Measurements from ENCODE around the gene RFPL1. TPM values are rescaled to one million over a fixed set of nuclear protein-coding genes. Genes with fewer than 3 reads are reported as not detected.
"Not testable (repeated sequence)": the region's sequence is repeated elsewhere in the genome, so short reads cannot be mapped to it uniquely, and the experiment has no call there.

Gene RFPL1
- total and polyA plus RNA-seq, 8 donors = not detected

GRCh38 chr22:29485448-29485847 lies 47.1 kb downstream of the RFPL1 start:
- no peak overlapping the region for H3K27ac ChIP-seq
- H3K27me3 ChIP-seq = peaks cover 10 to 30% (median 23%) of the 10 kb centered on the region in 3 donors
- no peaks in the 10 kb centered on the region for H3K36me3 ChIP-seq
- DNase-seq = no peak
- intact Hi-C loops (cut with DNase I; ENCODE audit: low total_unique reads) = no loop called here
- no peak for TF ChIP-seq EP300 (IDR thresholded peaks at IDR 0.05)
- TF ChIP-seq POLR2AphosphoS5 (IDR thresholded peaks at IDR 0.05) = no peak
- no peak for TF ChIP-seq POLR2A (IDR thresholded peaks at IDR 0.05)
- no peak for TF ChIP-seq CTCF (IDR thresholded peaks at IDR 0.05)
- 84 to 97% (median 92%) methylated on average over 4 to 8 of the region's 8 CpGs for WGBS, 5 donors
- H3K9me3 ChIP-seq = no peaks in the 10 kb centered on the region
- no peak overlapping the region for H3K4me3 ChIP-seq
- peaks cover 6 to 14% (median 10%) of the 10 kb centered on the region in 4 donors for H3K4me1 ChIP-seq

GRCh38 chr22:29487426-29487986 lies 49.1 kb downstream of the RFPL1 start:
- no peak for TF ChIP-seq POLR2A (IDR thresholded peaks at IDR 0.05)
- no peak for TF ChIP-seq EP300 (IDR thresholded peaks at IDR 0.05)
- TF ChIP-seq POLR2AphosphoS5 (IDR thresholded peaks at IDR 0.05) = no peak
- TF ChIP-seq CTCF (IDR thresholded peaks at IDR 0.05) = no peak
- no peaks in the 10 kb centered on the region for H3K4me1 ChIP-seq
- H3K27me3 ChIP-seq = peaks cover 3 to 9% (median 3%) of the 10 kb centered on the region in 3 donors
- DNase-seq = no peak
- no peak overlapping the region for H3K4me3 ChIP-seq
- intact Hi-C loops (cut with DNase I; ENCODE audit: low total_unique reads) = no loop called here
- no peak overlapping the region for H3K27ac ChIP-seq
- H3K36me3 ChIP-seq = no peaks in the 10 kb centered on the region
- WGBS, 5 donors = 83 to 90% (median 85%) methylated on average over 4 to 6 of the region's 6 CpGs
- no peaks in the 10 kb centered on the region for H3K9me3 ChIP-seq

GRCh38 chr22:29489127-29489780 lies 50.9 kb downstream of the RFPL1 start:
- not testable (repeated sequence) for H3K27me3 ChIP-seq, H3K4me1 ChIP-seq
- 68 to 91% (median 87%) methylated on average over 8 of the region's 8 CpGs for WGBS, 5 donors

GRCh38 chr22:29491012-29491411 lies 52.6 kb downstream of the RFPL1 start:
- intact Hi-C loops (cut with DNase I; ENCODE audit: low total_unique reads) = no loop called here
- H3K4me1 ChIP-seq = no peaks in the 10 kb centered on the region
- 77 to 96% (median 90%) methylated on average over 5 to 6 of the region's 6 CpGs for WGBS, 5 donors
- H3K27ac ChIP-seq = no peak overlapping the region
- no peaks in the 10 kb centered on the region for H3K36me3 ChIP-seq
- DNase-seq = no peak
- peaks cover 0 to 5% (median 2%) of the 10 kb centered on the region in 4 donors for H3K9me3 ChIP-seq
- H3K27me3 ChIP-seq = no peaks in the 10 kb centered on the region
- H3K4me3 ChIP-seq = no peak overlapping the region
- TF ChIP-seq POLR2AphosphoS5 (IDR thresholded peaks at IDR 0.05) = no peak

More at GRCh38 chr22:29489127-29489780, 50.9 kb downstream of the RFPL1 start:
- H3K27ac ChIP-seq; intact Hi-C loops (cut with DNase I; ENCODE audit: low total_unique reads); H3K36me3 ChIP-seq; H3K9me3 ChIP-seq; DNase-seq; H3K4me3 ChIP-seq: not testable (repeated sequence)

Small RNA genes within 50 kb of the gene (small RNA-seq; reads per million reads assigned to genes)
- 0 reads per million in 4 donors for gene AC000041.1

Other genes starting within 250 kb of the RFPL1 start
- gene EMID1, start 232.7 kb upstream of the RFPL1 start, total RNA-seq = 10 to 100 TPM in 2 of 5 donors, 1 to 10 TPM in 2, not detected in 1; 1.8 to 23.6 (median 9.5) TPM
- gene EMID1, start 232.7 kb upstream of the RFPL1 start, polyA plus RNA-seq = 10 to 100 TPM in 2 of 3 donors, 1 to 10 TPM in 1; 2.5 to 12.7 (median 10.3) TPM
- 10 to 100 TPM; 14.5 to 76.5 (median 45.1) TPM for gene RHBDD3, start 170.6 kb upstream of the RFPL1 start, total RNA-seq
- 10 to 100 TPM in 2 of 3 donors, 1 to 10 TPM in 1; 9.8 to 19.6 (median 16.7) TPM for gene RHBDD3, start 170.6 kb upstream of the RFPL1 start, polyA plus RNA-seq
- 100 to 1,000 TPM; 145 to 376 (median 185) TPM for gene EWSR1, start 170.3 kb upstream of the RFPL1 start, total RNA-seq
- 100 to 1,000 TPM in 1 of 3 donors, 10 to 100 TPM in 2; 97.7 to 137 (median 98.2) TPM for gene EWSR1, start 170.3 kb upstream of the RFPL1 start, polyA plus RNA-seq
- gene GAS2L1, start 131.9 kb upstream of the RFPL1 start, total RNA-seq = 10 to 100 TPM in 4 of 5 donors, 1 to 10 TPM in 1; 4.4 to 81.1 (median 53.6) TPM
- 10 to 100 TPM; 14.7 to 22.3 (median 15.7) TPM for gene GAS2L1, start 131.9 kb upstream of the RFPL1 start, polyA plus RNA-seq
- under 1 TPM in 1 of 5 donors, not detected in 4; 0.37 TPM for gene RASL10A, start 122.9 kb upstream of the RFPL1 start, total RNA-seq
- 1 to 10 TPM in 1 of 3 donors, under 1 TPM in 2; 0.19 to 3.5 (median 0.76) TPM for gene RASL10A, start 122.9 kb upstream of the RFPL1 start, polyA plus RNA-seq
- 100 to 1,000 TPM in 1 of 5 donors, 10 to 100 TPM in 4; 33.8 to 109 (median 64.6) TPM for gene AP1B1, start 50.0 kb upstream of the RFPL1 start, total RNA-seq
- 10 to 100 TPM; 19.8 to 36.9 (median 30.4) TPM for gene AP1B1, start 50.0 kb upstream of the RFPL1 start, polyA plus RNA-seq
- 1 to 10 TPM in 1 of 5 donors, under 1 TPM in 2, not detected in 2; 0.14 to 2.7 (median 0.92) TPM for gene NEFH, start 41.6 kb downstream of the RFPL1 start, total RNA-seq
- under 1 TPM in 2 of 3 donors, not detected in 1; 0.25 to 0.43 TPM for gene NEFH, start 41.6 kb downstream of the RFPL1 start, polyA plus RNA-seq
- 100 to 1,000 TPM in 1 of 5 donors, 10 to 100 TPM in 4; 19.3 to 123 (median 54.9) TPM for gene THOC5, start 115.2 kb downstream of the RFPL1 start, total RNA-seq
- 10 to 100 TPM; 18.2 to 31.6 (median 21.8) TPM for gene THOC5, start 115.2 kb downstream of the RFPL1 start, polyA plus RNA-seq
- gene NIPSNAP1, start 142.5 kb downstream of the RFPL1 start, total RNA-seq = 10 to 100 TPM in 4 of 5 donors, 1 to 10 TPM in 1; 7.1 to 58.9 (median 24.4) TPM
- 10 to 100 TPM; 23.1 to 37.3 (median 30.7) TPM for gene NIPSNAP1, start 142.5 kb downstream of the RFPL1 start, polyA plus RNA-seq
- 10 to 100 TPM; 16.9 to 37.6 (median 20.3) TPM for gene NF2, start 165.1 kb downstream of the RFPL1 start, total RNA-seq
- gene NF2, start 165.1 kb downstream of the RFPL1 start, polyA plus RNA-seq = 1 to 10 TPM; 5.8 to 8.4 (median 8.3) TPM

All from stomach (tissue), 9 donors.